Measurements from ENCODE around the gene LIMS2.

Gene LIMS2

DNA sequence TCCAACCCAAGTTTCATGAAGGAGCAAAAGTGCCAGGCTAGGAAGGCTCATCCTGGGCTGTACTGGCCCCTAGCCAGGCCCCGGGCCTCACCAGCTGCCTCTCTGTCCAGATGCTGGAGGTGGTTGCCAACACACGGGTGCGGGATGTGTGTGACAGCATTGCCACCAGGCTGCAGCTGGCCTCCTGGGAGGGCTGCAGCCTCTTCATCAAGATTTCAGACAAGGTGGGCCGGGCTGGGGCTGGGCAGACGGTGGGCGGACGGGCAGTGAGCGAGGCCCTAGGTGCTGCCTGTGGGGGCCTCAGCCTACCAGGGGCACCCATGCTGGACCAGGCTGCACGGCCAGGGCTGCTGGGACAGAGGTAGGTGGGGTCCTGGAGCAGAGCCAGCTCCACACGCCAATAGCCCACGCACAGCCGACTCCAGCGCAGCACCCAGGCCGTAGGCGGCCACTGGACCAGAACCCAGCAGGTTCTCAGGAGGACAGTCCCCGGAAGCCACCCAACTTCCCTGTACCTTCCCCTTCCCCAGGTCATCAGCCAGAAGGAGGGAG lies 41.2 kb downstream of the LIMS2 start:
- DNase-seq (ENCODE audit: low spot score) = no peak

DNA sequence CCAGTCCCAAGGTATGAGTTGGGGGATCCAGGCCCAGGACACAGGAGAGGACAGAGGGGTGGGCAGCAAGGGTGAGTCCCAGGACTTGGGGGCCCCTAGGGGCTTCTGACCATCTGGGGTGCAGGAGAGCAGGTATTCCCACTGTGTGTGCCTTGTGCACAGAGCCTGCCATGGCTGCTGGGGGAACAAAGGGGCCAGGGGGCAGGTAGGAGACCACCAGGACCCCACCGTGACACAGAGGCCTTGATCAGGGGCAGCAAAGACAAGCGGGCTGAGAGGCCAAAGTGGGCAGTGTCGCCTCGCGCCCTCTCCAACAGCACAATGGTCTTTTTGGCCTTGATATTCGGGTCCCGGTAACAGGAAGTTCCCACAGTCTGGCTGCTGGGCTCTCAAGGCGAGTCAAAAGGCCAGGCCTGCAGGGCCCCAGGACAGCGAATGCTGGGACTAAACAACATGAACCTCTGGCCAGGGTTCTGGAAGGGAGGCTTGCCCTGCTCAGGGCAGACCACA lies 41.7 kb downstream of the LIMS2 start:
- DNase-seq (ENCODE audit: low spot score) = no peak

DNA sequence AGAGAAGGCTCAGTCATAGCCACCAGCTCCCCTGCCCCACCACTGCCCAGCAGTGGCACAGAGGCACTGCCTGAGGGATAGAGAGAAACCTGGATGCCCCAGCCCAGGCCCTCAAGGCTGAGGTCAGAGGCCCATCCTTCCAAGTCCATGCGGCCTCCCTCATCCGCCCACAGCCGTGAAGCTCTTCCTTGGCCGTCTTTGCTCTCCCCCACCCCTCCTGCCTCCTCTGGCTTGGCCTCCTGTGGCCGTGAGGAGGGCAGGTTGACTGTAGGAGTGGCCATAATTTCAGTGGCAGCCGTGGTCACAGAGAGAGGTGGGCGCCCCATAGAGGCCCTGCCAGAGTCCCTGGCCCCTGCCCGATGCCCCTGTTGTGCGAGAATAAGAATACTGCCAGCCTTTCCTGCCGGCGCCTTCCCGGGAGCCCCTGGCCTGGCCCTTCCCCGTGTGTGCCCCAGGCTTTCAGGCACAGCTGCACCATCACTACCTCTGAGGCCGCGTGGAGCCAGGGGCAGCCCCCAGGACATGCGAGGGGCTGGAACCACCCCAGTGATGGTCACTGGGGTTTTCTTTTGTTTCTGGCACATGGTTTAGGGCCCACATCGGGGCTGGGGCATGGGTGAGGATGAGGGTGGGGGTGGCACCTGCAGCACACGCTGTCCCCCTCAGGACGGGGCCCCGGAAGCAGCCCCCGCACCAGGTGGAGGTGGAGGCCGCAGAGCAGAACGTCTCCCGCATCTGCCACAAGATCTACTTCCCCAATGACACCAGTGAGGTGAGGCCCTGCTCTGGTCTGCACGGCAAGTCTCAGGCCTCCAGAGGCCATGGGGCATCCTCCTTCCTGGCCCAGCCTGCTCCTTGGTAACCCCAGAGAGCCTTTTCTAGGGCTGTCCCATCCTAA lies 42.5 kb downstream of the LIMS2 start:
- no peak for DNase-seq (ENCODE audit: low spot score)

DNA sequence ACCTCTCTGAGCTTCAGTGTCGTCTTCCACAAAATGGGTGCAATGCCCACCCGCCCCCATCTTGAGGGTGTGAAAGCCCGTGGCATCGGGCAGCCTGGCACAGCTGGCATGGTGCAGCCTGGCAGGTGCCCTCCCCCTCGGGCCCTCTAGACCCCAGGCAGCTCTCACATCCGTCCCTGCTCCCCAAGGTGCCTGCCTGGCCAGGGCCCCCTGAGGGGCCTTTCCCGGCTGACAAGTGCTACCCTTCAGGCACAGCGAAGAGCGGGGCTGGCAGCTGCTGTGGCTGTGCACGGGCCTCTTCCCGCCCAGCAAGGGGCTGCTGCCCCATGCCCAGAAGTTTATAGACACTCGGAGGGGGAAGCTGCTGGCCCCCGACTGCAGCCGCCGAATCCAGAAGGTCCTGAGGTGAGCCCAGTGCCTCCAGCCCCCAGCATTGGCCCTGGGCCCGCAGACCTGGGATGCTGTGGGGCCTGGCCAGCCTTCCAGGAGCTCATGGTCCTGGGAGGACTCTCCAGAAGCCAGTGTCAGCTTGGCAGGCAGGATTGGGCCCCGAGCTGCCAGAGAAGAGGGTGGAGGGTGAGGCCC lies 43.2 kb downstream of the LIMS2 start:
- DNase-seq (ENCODE audit: low spot score) = no peak

DNA sequence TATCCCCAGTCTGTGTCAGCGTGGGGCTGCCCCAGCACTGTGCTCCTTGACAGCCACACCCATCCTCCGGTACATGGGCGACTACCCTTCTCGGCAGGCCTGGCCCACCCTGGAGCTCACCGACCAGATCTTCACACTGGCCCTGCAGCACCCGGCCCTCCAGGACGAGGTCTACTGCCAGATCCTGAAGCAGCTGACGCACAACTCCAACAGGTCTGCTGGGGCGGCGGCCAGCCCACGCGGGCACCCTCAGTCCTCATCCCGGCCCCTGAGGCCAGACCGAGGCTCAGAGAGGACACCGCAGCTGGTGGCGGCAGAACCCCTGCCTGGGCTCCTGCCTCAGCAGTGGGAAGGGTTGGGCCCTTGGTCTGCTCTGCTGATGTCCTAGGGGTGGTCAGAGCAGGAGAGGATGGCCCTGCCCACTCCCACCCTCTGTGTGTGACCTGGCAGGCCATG lies 43.8 kb downstream of the LIMS2 start:
- no peak for DNase-seq (ENCODE audit: low spot score)

DNA sequence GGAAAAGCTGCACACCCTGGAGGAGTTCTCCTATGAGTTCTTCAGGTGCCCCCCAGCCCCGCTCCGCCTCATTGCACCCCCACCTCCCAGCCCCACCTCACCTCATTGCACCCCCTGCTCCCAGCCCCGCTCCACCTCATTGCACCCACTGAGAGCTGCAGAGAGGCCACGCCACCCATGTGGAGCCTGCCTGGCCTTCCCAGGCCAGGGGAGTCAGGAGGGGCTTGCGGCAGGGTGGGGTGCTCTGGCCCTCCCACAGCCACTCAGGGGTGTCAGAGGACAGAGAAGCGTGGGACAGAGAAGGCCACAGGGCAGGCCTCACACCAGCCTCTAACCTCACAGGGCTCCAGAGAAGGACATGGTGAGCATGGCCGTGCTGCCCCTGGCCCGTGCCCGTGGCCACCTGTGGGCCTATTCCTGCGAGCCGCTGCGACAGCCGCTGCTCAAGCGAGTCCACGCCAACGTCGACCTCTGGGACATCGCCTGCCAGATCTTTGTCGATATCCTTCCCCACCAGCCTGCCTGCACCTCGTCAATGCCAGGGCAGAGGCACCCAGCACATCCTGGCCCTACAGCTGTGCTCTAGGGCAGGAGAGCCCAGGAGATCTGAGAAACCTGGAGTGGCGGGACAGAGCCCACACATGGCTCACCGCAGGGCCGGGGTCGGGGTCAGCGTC lies 44.3 kb downstream of the LIMS2 start:
- no peak for DNase-seq (ENCODE audit: low spot score)

DNA sequence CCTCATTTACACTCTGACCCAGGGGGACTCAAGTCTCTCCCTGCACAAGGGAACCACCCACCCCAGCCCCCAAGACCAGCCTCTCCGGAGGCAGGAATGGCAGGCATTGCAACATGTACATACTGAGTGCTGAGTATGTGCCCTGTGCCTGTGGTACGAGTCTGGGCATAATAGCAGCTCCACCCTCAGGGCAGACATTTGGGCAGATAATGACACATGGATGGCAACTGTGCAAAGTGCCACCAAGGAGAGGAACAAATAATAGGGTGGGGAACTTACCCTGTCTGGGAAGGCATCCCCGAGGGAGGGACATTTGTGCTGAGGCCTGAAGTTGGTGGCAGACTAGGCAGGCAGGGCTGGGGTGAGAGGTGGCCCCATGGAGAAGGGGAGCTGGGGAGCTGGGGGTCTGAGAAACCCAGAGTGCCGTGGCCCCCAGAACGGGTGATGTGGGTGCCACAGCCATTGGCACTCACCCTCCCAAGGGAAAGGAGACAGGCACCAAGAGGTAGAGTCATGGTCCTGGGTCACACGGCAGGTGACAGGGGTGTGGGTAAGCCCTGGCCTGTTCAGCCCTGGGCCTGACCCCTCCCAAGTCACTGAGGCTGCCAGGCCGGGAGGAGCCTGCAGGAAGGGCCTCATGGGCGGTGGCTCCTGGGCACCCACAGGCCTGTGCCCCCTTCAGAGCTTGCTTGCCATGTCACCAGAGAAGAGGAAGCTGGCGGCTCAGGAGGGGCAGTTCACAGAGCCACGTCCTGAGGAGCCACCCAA lies 45.0 kb downstream of the LIMS2 start:
- DNase-seq (ENCODE audit: low spot score) = no peak

DNA sequence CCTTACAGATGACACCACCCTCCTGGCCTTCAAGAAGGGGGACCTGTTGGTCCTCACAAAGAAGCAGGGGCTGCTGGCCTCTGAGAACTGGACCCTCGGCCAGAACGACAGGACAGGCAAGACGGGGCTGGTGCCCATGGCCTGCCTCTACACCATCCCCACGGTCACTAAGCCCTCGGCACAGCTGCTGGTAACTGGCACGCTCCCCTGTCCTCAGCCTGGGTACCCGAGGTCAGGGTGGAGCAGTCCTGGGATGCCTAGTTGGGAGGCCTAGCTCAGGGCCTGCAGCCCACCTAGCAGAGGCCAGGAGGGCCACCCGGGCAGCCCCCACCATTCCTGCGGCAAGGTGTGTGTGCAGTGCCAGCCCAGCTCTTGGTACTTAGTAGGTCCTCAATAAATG lies 45.7 kb downstream of the LIMS2 start:
- DNase-seq (ENCODE audit: low spot score) = no peak

DNA sequence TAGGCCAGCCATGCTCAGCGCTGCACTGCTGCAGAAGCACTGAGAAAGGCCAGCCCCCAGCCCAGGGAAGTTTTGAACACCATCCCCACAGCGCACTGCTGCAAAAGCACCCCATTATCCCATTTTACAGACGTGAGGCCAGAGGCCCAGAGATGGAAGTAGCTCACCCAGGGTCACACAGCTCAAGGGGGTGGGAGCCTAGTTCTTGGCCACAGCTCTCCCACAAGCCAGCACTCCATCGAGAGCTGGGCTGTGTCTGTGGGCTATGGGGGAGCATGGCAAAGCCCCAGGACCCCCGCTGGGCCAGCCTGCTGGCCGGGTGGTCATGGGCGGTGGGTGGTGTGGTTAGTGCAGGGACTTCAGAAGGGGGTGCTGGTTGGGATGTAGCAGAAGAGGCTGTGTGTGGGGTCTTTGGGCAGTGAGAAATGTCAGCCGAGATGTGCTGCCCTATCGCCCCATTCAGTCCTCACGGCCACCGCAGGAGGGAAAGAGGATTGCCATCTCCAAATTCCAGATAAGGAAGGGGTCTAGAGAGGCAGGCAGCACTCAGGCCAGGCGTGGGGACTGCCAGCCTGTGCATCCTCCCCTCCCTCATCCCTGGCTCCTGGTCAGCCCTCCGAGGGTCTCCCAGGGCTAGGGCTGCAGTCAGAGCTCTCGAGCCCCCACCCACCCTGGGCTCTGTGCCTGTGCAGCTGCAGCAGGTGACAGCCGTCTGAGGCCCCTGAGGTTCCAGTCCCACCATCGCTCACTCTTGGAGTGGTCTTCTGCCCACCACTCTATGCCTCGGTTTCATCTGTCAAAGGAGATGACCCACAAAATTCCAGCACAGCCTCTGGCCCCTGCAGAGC lies 46.3 kb downstream of the LIMS2 start:
- DNase-seq (ENCODE audit: low spot score) = no peak

DNA sequence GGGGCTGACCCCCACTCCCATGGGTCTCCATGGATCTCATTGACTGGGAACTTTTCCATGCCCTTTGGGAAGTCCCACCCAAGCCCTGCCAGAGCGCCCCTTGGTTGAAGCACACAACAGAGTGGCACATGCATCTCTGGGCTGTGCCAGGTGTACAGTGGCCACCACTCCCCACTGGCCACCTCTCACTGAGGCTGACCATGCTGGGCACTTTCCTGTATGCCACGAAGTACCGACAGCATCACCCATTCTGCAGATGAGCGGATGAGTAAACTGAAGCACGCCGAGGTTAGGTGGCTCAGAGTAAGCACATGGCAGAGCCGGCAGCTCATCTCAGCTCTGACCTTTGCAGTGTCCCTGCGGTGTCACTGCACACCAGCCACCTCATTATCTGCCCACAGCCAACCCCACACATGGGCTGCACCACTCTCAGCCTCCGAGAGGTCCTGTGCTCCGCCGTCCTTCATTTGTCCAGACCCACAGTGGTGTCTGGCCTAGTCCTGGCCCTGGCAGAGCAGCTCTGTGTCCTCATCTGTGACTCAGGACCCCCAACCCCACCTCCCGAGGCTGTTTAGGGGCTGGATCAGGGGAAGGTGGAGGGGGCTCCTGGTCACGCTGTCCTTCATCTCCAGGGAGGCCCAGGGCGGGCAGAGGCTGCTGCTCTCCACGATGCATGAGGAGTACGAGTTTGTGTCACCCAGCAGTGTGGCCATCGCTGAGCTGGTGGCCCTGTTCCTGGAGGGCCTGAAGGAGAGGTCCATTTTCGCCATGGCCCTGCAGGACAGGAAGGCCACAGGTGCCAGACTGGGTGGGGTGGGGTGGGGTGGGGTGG lies 47.4 kb downstream of the LIMS2 start:
- DNase-seq (ENCODE audit: low spot score) = no peak

DNA sequence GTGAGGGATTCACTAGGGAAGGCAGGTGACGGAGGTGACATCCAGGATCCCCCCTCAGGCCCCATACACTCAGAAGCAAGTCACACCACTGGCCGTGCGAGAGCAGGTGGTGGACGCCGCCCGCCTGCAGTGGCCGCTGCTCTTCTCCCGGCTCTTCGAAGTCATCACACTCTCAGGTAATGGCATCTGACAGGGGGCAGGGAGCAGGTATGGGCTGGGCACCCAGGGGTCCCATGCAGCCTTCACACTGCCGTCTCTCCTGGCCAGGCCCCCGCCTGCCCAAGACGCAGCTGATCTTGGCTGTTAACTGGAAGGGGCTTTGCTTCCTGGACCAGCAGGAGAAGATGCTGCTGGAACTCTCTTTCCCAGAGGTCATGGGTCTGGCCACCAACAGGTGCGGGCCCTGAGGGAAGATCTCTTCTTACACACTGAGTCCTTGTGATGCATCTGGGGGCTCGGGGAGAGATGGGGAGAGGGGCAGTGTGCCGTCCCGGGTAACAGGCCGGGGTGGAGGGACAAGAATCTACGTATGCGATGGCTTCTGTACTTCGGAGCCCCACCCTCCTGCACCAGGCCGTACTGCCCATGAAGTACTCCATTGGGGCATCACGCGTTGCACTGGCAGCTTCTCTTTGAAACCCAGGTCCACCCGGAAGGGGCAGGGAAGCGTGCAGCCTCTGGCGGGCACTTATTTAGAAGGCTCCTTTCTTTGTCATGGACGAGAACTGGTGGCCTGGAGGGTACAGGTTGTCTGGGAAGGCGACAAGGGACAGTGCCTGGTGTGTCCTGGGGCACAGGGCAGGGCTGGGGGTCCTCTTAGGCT lies 48.2 kb downstream of the LIMS2 start:
- DNase-seq (ENCODE audit: low spot score) = no peak

DNA sequence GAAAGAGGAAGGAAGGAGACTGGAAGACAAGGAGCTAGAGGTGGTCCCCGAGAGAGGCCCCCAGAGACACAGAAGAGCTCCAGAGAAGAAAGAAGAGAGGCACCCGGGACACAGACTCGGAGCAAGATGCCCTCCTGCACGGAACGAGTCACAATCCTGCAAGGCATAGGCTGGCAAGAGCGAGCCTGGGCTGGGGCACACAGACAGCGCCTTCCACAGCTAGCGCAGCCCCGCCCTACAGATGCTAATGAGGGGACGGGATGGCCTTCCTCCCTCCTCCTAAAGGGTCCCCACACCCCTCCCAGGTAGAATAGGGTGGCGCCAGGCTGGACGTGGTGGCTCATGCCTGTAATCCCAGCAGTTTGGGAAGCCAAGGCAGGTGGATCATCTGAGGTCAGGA lies 49.2 kb downstream of the LIMS2 start:
- no peak for DNase-seq (ENCODE audit: low spot score)

DNA sequence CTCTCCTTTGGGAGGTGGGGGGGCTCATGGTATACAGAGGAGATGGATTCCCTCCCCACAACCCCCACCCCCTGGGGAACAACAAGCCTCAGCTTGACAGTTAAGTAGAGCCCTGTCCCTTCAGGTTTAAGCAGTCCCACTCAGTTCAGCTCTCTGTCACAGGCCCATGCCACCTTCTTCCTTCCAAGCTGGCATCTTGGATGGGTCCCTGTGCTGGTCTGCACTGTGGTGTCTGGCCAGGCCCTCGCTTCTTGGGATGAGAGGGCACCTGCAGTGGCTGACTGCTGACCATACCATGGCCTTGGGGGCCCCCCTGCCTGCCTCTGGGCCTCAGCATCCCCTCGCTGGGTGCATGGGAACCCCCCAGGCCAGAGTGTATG lies 49.8 kb downstream of the LIMS2 start:
- DNase-seq (ENCODE audit: low spot score) = no peak

DNA sequence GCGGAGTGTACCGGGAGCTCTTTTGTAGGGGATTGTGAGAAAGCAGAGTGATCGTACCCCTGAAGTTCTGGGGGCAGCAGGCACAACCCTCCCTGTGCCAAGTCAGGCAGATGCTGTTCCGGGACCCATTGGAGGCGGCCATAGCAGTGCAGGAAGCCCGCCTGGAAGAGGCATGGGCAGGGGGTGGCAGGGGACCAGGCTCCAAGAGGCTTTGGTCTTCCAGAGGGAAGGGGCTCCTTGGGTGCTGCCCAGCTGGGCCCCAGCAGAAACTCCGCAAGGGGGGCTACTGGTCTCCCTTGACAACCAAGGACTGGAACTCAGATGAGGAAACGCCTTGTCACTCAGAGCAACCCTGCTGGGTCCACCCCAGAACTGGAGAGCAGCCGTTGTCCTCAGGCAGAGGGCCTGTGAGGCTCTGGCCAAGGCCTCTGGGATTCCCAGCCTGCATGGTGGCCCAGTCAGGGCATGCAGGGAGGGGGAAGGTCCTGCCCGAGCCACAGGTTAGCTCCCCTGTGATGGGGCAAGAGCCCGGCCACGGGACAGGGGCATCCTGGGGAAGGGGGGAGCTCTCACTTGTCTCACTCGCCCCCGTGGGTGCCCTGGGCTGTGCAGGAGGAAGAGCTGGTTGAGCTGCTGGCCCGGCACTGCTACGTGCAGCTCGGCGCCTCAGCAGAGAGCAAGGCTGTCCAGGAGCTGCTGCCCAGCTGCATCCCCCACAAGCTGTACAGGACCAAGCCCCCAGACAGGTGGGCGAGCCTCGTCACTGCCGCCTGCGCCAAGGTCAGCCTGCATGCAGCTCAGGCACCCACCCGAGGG lies 50.4 kb downstream of the LIMS2 start:
- no peak for DNase-seq (ENCODE audit: low spot score)

DNA sequence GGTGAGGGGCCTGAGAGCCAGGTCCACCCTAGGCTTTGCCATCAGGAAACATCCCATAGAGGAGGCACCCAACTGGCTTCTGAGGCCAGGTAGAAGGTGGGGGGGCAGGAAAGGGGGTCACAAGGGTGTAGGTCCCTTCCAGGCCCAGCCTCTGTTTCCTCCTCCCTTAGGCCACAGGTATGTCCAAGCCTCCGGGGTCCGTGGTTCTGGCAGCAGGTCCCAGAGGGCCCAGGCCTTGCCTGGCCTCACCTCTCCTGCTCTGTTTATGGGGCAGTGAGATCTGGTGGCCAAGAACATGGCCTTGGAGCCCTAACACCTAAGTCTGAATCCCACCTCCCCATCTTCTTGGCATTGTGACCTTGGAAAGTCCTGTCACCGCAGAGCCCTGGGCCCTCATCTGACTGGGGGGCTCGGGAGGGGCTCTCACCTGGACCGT lies 51.0 kb downstream of the LIMS2 start:
- DNase-seq (ENCODE audit: low spot score) = no peak

DNA sequence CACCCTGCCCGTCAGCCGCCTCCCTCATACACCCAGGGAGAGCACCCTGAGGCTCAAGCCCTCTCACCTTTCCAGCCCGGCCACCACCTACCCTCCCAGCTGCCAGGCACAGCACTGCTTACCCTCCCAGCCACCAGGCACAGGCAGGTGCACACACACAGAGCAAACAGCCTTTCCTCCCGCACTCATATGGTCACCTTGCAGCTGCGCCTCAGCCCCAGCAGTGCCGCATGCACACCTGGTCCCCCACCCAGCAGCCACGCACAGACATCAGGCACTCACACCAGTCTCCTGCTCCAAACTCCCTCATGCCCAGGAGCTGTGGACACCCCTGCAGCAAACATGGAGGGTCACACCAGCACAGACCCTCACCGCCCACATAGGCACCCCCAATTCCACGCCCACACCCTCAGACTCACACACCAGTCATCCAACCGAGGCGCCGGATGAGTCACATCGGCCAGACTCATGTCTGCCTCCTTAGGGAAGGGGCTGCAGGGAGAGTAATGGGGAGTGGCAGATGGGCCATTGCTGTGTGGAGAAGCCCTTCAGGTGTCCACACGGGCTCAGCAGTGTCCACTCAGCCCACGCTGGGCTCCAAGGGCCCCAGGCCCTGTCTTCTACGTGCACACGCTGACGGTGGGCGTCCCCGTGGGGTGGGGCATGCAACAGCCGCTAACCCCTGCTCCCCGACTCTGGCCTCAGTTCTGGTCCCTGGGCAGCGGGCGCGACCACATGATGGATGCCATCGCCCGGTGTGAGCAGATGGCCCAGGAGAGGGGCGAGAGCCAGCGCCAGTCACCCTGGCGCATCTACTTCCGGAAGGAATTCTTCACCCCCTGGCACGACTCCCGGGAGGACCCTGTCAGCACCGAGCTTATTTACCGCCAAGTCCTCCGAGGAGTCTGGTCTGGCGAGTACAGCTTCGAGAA lies 51.7 kb downstream of the LIMS2 start:
- DNase-seq (ENCODE audit: low spot score) = no peak
